ENCODE measurements around the gene PTGR3.

Gene PTGR3

DNA sequence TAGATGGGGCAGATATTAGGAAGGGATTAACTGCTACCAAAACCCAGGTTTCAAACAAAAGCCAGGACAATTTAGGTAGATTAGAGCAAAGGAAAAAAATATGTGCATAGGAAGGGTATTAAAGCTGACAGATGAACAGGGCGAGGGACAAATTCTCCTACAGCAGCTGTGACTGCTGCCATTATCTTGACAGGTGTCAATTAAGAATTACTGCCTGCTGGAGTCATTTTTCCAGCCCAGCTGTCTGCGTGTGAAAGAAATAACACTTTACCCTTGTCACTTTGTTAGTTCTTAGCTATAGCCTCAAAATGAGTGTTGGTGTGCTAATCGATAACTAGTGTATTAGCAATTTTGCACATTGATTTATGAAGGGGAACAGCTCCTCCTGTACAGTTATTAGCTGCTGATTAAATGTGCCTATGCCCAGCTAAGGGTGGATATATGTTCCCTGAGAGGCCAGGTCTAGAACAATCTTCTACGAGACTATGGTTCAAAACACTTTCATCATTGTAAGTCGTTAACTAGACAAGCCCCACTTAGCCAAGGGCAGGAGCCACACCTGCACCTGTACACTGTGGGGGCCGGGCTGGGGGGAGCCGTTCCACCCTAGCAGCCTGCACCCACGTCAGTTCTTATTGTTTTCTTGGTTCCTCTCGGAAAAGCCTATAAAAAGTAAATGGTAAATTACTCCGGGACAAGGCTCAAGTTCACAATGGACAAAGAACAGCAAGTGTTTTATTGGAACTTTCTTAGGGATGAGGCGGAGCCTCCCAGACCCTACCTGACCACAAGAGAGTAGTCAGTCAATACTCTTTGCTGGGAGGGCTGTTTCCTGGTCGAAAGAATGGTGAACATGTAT lies 9.4 kb upstream of the PTGR3 start:
- no peak for DNase-seq (ENCODE audit: low read depth in 1 of 2, low spot score in 1 of 2)
- in situ Hi-C loops (cut with HindIII; ENCODE audit: low pct_unique_long_range_greater_than_20kb, low sequenced_read_pairs): no loop called here
- no peak for TF ChIP-seq JUND (IDR thresholded peaks at IDR 0.05; ENCODE audit: low read depth)

DNA sequence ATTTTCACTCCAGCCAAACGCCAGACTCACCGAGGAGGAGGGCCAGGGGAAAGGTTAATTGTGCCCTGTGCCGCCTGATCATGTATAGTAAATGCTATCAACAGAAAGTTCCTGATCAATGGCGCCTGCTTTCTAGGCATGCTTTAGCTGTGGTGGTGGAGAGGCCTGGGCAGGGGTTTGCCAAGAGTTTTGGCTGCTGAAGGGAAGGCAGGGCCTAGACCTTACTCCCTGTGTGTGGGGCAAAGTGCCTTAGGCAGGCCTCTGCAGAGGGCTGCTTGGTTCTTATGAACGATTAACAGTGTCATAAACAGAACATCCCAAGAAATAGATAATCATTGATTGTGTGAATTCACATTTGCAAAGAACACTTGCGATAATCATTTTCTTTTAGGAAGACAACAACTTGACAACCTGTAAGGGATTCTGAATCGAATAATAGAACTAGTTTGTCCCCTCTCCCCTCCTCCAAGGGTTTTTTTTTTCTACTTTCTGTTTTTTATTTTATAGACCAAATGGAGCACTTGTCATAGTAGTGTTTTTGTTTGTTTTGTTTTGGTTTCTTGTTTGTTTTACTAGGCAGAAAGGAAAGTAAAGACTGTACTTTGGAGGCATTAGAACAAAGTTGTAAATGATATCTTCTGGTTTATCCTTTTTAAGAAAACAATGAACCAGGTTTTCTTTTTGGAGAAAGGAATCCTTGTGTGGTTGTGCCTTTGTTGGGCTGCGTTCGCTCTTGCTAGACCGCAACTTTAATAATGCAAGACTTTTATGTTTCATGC lies 8.2 kb upstream of the PTGR3 start:
- TF ChIP-seq JUND (IDR thresholded peaks at IDR 0.05; ENCODE audit: low read depth): no peak
- DNase-seq (ENCODE audit: low read depth in 1 of 2, low spot score in 1 of 2): no peak
- in situ Hi-C loops (cut with HindIII; ENCODE audit: low pct_unique_long_range_greater_than_20kb, low sequenced_read_pairs): no loop called here

DNA sequence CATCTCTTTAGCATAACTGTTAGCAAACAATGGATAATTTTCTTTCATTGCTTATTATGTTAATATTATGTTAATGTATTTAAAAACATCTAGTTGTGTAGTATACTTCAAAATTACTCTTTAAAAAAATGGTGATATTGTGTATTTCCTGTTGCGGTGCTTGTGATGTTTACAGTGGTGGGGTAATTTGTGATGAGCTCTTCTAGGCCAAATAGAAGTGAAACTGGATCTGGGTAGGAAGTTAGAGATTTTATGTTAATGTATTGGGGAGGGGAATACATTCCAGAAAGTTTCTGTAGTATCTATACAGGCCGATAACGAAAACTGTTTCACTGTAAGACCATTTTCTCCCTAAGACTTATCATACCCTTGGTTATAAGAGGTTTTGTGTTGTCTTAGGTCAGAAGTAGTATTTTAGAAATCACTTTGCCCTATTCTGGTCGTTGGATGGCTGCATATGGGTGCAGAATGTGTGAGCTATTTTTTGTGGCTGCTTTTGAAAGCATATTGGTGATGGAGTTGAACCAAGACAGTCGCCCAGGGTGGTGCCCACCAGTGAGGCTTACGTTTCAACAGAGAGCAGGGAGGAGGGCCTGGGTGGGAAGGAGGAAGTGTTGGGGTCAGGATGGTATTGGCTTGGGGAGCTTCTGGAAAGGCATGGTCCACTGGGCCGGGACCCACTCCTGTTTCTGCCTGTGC lies 7.4 kb upstream of the PTGR3 start:
- in situ Hi-C loops (cut with HindIII; ENCODE audit: low pct_unique_long_range_greater_than_20kb, low sequenced_read_pairs): no loop called here
- DNase-seq (ENCODE audit: low read depth in 1 of 2, low spot score in 1 of 2): no peak
- TF ChIP-seq JUND (IDR thresholded peaks at IDR 0.05; ENCODE audit: low read depth): no peak

DNA sequence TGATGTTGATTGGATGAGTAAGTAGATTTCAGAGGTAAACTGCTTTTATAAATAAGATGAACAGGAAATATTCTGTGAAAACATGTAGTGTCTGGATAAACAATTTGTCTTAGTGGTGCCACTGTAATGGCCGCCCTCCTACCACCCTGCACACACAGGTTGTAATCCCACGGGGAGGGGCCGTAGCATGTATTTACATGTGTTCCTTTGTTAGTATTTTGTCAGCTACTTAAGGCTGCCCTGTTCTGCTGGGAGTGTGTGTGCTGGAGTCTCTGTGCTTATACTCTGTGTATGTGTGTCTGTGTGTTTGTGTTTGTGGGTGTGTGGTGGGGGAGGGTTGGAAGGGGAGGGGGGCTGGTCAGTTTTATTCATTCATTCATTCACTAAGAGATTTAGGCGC lies 6.7 kb upstream of the PTGR3 start:
- DNase-seq (ENCODE audit: low read depth in 1 of 2, low spot score in 1 of 2): no peak
- TF ChIP-seq JUND (IDR thresholded peaks at IDR 0.05; ENCODE audit: low read depth): no peak
- in situ Hi-C loops (cut with HindIII; ENCODE audit: low pct_unique_long_range_greater_than_20kb, low sequenced_read_pairs): no loop called here

DNA sequence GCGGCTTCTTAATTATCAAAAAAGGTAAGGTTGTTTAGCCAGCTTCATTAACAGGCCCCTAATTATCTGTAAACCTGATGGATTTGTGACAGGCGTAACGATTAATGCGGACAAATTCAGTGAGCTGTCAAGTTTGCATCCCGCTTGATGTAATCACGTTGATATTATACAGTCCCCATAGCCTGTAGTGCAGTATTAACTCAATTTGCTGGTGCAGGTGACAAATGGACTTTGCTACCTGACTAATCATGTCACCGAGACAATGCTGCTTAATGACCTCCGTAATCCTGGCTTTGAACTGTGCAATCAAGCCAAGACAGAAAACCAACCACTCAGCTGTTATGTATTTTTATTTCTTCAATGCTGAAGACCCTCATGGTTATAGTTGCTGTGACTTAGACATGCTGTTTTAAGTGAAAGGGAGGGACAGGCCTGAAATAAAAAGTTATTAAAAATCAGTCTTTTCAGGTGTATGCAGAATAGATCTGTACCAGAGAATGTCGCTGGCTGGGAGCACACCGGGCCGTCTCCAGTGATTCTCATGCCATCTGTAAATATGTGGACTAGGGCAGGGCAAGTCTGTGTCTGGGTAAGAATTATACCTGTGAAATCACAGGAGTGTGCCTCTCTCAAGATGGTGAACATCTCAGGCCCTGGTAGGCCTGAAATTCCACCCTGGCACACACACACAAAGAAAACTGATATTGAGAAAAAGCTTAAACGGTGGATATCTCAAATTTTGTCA lies 6.0 kb upstream of the PTGR3 start:
- no peak for TF ChIP-seq JUND (IDR thresholded peaks at IDR 0.05; ENCODE audit: low read depth)
- in situ Hi-C loops (cut with HindIII; ENCODE audit: low pct_unique_long_range_greater_than_20kb, low sequenced_read_pairs): no loop called here
- no peak for DNase-seq (ENCODE audit: low read depth in 1 of 2, low spot score in 1 of 2)

DNA sequence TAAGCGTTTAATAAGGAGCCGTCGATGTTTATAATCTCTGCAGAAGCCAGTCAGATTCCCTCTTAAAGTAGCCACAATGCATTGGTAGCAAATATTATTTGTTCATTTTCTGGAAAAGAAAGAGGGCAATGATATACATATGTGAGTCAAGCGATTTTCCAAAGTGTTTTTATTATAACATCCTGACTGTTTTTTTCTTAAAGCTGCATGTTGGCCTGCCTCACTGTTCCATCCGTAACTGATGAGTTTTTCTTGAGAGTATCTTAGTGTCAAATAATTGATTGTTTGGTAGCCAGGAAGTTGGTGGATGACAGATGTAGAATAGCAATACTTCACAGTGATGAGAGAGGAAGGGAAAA lies 5.4 kb upstream of the PTGR3 start:
- TF ChIP-seq JUND (IDR thresholded peaks at IDR 0.05; ENCODE audit: low read depth): no peak
- in situ Hi-C loops (cut with HindIII; ENCODE audit: low pct_unique_long_range_greater_than_20kb, low sequenced_read_pairs): no loop called here
- no peak for DNase-seq (ENCODE audit: low read depth in 1 of 2, low spot score in 1 of 2)

DNA sequence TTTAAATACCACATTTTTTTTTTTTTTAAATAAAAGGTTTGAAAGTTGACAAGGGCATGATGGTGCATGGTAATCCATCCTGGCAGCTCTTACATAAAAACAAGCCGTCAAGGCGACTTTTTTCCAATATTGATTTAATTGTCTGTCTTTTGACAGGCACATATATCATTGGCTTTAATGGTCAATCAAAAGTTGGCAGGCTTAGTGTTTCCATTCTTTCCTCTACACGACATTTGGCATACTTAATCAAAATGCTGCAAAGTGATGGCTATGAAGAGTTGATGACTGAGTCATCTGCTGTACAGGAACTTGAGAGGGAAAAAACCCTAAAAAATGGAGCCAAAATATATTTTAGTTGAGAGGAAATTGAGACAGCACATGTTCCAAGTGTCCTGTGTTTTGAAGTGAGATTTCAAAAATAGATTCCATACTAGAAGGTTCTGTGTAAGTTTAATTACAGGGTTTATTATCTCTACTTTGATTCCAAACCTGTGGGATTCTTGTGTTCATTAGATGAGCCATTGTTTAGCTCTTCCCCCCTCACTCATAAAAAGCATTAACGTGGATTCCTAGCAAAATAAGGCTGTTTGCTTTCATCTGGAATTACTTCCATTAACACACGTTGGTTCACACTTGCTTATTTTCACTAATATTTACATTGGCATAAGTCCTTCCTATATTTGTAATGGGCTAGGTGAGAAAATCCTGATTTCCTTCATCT lies 4.8 kb upstream of the PTGR3 start:
- in situ Hi-C loops (cut with HindIII; ENCODE audit: low pct_unique_long_range_greater_than_20kb, low sequenced_read_pairs): no loop called here
- TF ChIP-seq JUND (IDR thresholded peaks at IDR 0.05; ENCODE audit: low read depth): no peak
- no peak for DNase-seq (ENCODE audit: low read depth in 1 of 2, low spot score in 1 of 2)

DNA sequence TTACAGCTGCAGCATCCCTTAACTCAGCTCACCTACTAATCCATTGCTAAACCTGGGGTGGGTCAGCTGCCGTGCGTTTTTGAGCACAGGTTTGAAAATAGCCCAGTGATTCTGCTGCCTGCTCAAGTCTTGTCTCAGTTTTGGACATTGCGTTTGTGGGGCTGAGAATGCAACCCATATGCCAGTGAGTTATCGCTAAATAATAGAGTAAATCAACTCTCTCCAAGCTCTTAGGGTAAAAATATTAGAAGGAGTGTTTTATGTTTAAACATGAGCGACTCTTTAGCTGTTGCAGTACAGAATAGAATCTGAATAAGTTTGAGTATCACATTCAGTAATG lies 3.8 kb upstream of the PTGR3 start:
- in situ Hi-C loops (cut with HindIII; ENCODE audit: low pct_unique_long_range_greater_than_20kb, low sequenced_read_pairs): no loop called here
- TF ChIP-seq JUND (IDR thresholded peaks at IDR 0.05; ENCODE audit: low read depth): no peak
- DNase-seq (ENCODE audit: low read depth in 1 of 2, low spot score in 1 of 2): no peak

DNA sequence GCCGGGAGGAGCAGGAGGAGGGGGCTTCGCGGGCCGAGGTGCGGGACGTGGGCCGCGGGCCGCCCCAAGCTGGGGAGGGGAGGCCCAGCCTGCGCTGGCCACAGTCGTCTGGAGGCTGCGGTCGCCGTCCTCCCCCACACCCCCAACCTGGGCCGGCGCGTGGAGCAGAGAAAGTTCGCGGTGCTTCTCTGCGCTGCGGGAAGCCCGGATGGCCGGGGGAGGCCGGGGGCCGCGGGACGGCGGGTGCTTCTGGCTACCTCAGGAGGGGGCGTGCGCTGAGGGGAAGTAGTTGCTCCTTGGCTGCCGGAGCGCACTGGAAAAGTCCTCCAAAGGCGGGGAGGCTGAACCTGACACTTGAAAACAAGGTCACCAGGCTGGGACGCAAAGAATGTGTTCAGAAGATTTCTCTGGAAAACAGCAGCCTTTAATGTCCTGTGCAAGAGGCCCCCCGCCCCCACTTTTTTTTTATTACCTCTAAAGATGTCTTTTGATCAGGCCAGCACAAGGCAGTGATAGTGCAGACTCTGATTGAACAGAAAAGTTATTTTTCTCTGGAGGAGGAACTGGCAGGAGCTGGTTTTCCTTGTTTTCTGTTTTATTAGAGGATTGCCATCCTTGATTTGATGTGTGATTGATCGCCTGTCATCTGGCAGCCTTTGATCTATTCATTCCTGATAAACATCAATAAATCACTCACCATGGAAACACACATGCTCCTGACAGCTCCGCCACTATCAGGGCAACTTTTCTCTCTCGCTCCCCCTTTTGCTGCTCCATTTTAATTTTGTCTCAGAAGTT lies 3.2 kb upstream of the PTGR3 start:
- in situ Hi-C loops (cut with HindIII; ENCODE audit: low pct_unique_long_range_greater_than_20kb, low sequenced_read_pairs): no loop called here
- DNase-seq (ENCODE audit: low read depth in 1 of 2, low spot score in 1 of 2): peak in 1 of 2 experiments; percentile 18
- TF ChIP-seq JUND (IDR thresholded peaks at IDR 0.05; ENCODE audit: low read depth): no peak

DNA sequence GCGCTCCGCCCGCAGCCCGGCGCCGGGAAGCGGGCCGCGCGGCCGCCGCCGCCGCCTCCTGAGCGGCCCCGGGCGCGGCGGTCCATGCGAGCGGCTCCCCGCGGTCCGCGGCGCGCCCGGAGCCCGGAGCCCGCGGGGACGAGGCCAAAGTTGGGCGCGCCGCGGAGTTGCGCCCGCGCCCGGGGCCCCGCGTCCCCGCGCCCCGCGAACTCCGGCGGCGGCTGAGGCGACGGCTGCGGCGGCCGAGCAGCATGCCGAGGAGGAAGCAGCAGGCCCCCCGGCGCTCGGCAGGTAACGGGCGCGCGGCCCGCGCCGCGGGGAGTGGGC lies 2.6 kb upstream of the PTGR3 start:
- in situ Hi-C loops (cut with HindIII; ENCODE audit: low pct_unique_long_range_greater_than_20kb, low sequenced_read_pairs): no loop called here
- DNase-seq (ENCODE audit: low read depth in 1 of 2, low spot score in 1 of 2): no peak
- no peak for TF ChIP-seq JUND (IDR thresholded peaks at IDR 0.05; ENCODE audit: low read depth)

DNA sequence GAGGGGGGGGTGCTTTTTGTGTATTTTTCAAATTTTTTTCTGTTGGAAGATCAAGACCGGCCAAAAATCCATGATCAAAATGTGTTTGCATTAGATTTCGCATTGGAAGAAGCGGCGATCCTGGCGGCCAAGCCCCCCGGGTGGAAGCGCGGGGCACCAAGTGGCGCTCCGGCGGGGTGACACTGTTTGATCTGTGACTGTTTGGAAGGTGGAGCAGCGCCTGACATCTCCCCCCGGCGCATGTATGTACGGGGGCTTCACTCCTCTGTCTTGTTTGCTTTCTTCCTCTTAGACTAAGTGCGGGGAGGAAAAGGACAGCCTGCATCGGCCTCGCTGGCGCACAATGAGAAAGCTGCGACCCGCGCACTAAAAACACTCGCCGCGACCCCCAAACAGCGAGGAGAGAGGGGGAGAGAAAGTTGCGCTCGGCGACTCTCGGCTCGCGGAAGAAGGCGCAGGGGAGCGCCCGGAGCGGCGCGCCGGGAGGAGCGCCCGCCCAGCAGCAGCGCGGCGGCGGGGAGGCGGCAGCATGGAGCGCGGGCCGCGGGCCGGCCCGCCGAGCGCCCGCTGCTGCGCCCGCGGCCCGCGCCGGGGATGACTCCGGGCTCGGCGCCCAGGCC lies 2.2 kb upstream of the PTGR3 start:
- in situ Hi-C loops (cut with HindIII; ENCODE audit: low pct_unique_long_range_greater_than_20kb, low sequenced_read_pairs): no loop called here
- DNase-seq (ENCODE audit: low read depth in 1 of 2, low spot score in 1 of 2): peak in 1 of 2 experiments; percentile 3
- TF ChIP-seq JUND (IDR thresholded peaks at IDR 0.05; ENCODE audit: low read depth): no peak

Data from T47D (cell line).